ENCODE data around the gene GNMT.
"Not testable (repeated sequence)": the region's sequence is repeated elsewhere in the genome, so short reads cannot be mapped to it uniquely, and the experiment has no call there.

Gene GNMT

GRCh38 chr6:42941356-42941755 is 19.2 kb upstream of the GNMT start:
- DNase-seq (ENCODE audit: low spot score) = not testable (repeated sequence)

- DNase-seq (ENCODE audit: low spot score) = no peak
These were observed 18.1 kb upstream of the GNMT start for GRCh38 chr6:42942444-42942843.

GRCh38 chr6:42947950-42948349 is 12.6 kb upstream of the GNMT start:
- DNase-seq (ENCODE audit: low spot score) = no peak

- DNase-seq (ENCODE audit: low spot score) = no peak
These were observed 8.2 kb upstream of the GNMT start for GRCh38 chr6:42952389-42952788.

GRCh38 chr6:42954405-42954804 is 6.1 kb upstream of the GNMT start:
- DNase-seq (ENCODE audit: low spot score) = not testable (repeated sequence)

- no peak for DNase-seq (ENCODE audit: low spot score)
These were observed 2.4 kb upstream of the GNMT start for GRCh38 chr6:42958125-42958524.

- DNase-seq (ENCODE audit: low spot score) = no peak
These were observed 674 bp upstream of the GNMT start for GRCh38 chr6:42959917-42960242.

GRCh38 chr6:42961020-42961470 is 491 bp downstream of the GNMT start:
- DNase-seq (ENCODE audit: low spot score) = no peak

GRCh38 chr6:42962096-42962495 is 1.5 kb downstream of the GNMT start:
- no peak for DNase-seq (ENCODE audit: low spot score)

- DNase-seq (ENCODE audit: low spot score) = no peak
These were observed 2.1 kb downstream of the GNMT start for GRCh38 chr6:42962502-42963178.

GRCh38 chr6:42963179-42963854 is 2.8 kb downstream of the GNMT start:
- no peak for DNase-seq (ENCODE audit: low spot score)

GRCh38 chr6:42963855-42964605 is 3.5 kb downstream of the GNMT start:
- DNase-seq (ENCODE audit: low spot score) = peak; percentile 30

GRCh38 chr6:42966571-42966970 is 6.0 kb downstream of the GNMT start:
- no peak for DNase-seq (ENCODE audit: low spot score)

- DNase-seq (ENCODE audit: low spot score) = no peak
These were observed 6.7 kb downstream of the GNMT start for GRCh38 chr6:42967228-42967627.

GRCh38 chr6:42968126-42968701 is 7.7 kb downstream of the GNMT start:
- no peak for DNase-seq (ENCODE audit: low spot score)

- DNase-seq (ENCODE audit: low spot score) = no peak
These were observed 8.2 kb downstream of the GNMT start for GRCh38 chr6:42968783-42969182.

GRCh38 chr6:42969431-42969830 is 8.9 kb downstream of the GNMT start:
- no peak for DNase-seq (ENCODE audit: low spot score)

GRCh38 chr6:42969934-42970333 is 9.4 kb downstream of the GNMT start:
- DNase-seq (ENCODE audit: low spot score) = no peak

GRCh38 chr6:42970871-42971612 is 10.5 kb downstream of the GNMT start:
- peak; percentile 57 for DNase-seq (ENCODE audit: low spot score)

- DNase-seq (ENCODE audit: low spot score) = no peak
These were observed 11.3 kb downstream of the GNMT start for GRCh38 chr6:42971746-42972327.

GRCh38 chr6:42973926-42974325 is 13.4 kb downstream of the GNMT start:
- no peak for DNase-seq (ENCODE audit: low spot score)

Measured in kidney tubule cell (primary cell).